Sigmoid colon (tissue), 7 donors: ENCODE results near the gene EVC. TPM values are rescaled to one million over a fixed set of nuclear protein-coding genes. Genes with fewer than 3 reads are reported as not detected.

Source experiments
- DNase-seq: peaks from one replicate; pipeline ENCODE4 v3.0.0-alpha.2; 2019
- H3K27ac ChIP-seq, 4 donors: fragments of 200-600 bp; sonication (generic); one replicate each; pipeline ENCODE4 v1.5.1; 2016 to 2019; ENCODE audit warnings: mild to moderate bottlenecking in 1 of 4
- H3K27me3 ChIP-seq, 3 donors: fragments of 200-600 bp; sonication (generic); one replicate each; pipeline ENCODE4 v1.5.1; 2019; ENCODE audit warnings: mild to moderate bottlenecking in 1 of 3
- H3K36me3 ChIP-seq, 4 donors: fragments of 200-600 bp; sonication (generic); one replicate each; pipeline ENCODE4 v1.5.1; 2016 to 2019
- H3K4me1 ChIP-seq, 4 donors: fragments of 200-600 bp; sonication (generic); one replicate each; pipeline ENCODE4 v1.5.1; 2017 to 2019
- H3K4me3 ChIP-seq, 4 donors: fragments of 200-600 bp; sonication (generic); one replicate each; pipeline ENCODE4 v1.5.1; 2017 to 2019; ENCODE audit warnings: mild to moderate bottlenecking in 2 of 4, moderate library complexity in 1 of 4
- H3K9me3 ChIP-seq, 4 donors: fragments of 200-600 bp in 3 of 4; sonication (generic) in 3 of 4; one replicate each; pipeline versions ENCODE4 v1.5.1 to v1.6.1; 2013 to 2019
- CTCF ChIP-seq, 4 experiments: fragments of 450-650 bp in 3 of 4; fragments of 200-600 bp in 1 of 4; IDR thresholded peaks; one replicate each; pipeline ENCODE4 v1.5.1; 2016 to 2019; ENCODE audit warnings: antibody characterized with exemption in 4 of 4, mild to moderate bottlenecking in 3 of 4, moderate library complexity in 2 of 4
- EP300 ChIP-seq, 4 donors: sonication (generic); formaldehyde crosslinking; IDR thresholded peaks; one replicate each; pipeline ENCODE4 v1.6.1; 2017; ENCODE audit warnings: antibody characterized with exemption in 4 of 4
- POLR2A ChIP-seq, 2 donors: fragments of 450-650 bp; IDR thresholded peaks; one replicate each; pipeline ENCODE4 v1.6.1; 2016; ENCODE audit warnings: antibody characterized with exemption in 2 of 2, mild to moderate bottlenecking in 2 of 2, moderate library complexity in 2 of 2
- POLR2AphosphoS5 ChIP-seq, 4 donors: sonication (generic); formaldehyde crosslinking; IDR thresholded peaks; one replicate each; pipeline ENCODE4 v1.6.1; 2017; ENCODE audit warnings: antibody characterized with exemption in 4 of 4
- WGBS, 2 donors: extraction: QIAGEN DNeasy Blood & Tissue Kit; methylation state at CpG; one replicate each; pipeline ENCODE4 v1.1.7; 2013; 5-methylcytosine and 5-hydroxymethylcytosine counted together
- intact Hi-C: fragments of 100-400 bp; cut with DNase I; formaldehyde crosslinking; loops from one replicate; pipeline ENCODE4 v1.15.1; 2023
- polyA plus RNA-seq, 3 donors: library from polyadenylated mRNA; stranded (reverse); fragments of 200-250 nt; gene quantifications; one replicate each; pipeline ENCODE4 v1.2.3, GENCODE V29; 2013
- total RNA-seq, 4 donors: library from RNA; depleted of rRNA; stranded (reverse); fragments of >200 nt; gene quantifications; one replicate each; pipeline ENCODE4 v1.1.0, GENCODE V29; 2016
- donor health status: healthy with polysubstance abuse.
- donor health status: Bipolar disorder and iron deficiency.
- donor health status: healthy.

EVC gene
- total and polyA plus RNA-seq, 7 donors, result 0.46 to 35.2 (median 15.6) TPM

- Histone ChIP-seq H3K36me3 (peaks cover 44 to 76% (median 53%) of the 10 kb centered on the region in 4 donors), H3K4me3 (no peak overlapping the region), H3K4me1 (no peaks in the 10 kb centered on the region), H3K9me3 (no peaks in the 10 kb centered on the region), H3K27ac (no peak overlapping the region), H3K27me3 (no peaks in the 10 kb centered on the region)
- no peak for TF ChIP-seq POLR2A (IDR thresholded peaks at IDR 0.05)
- TF ChIP-seq POLR2AphosphoS5 (IDR thresholded peaks at IDR 0.05), result no peak
- no peak for TF ChIP-seq EP300 (IDR thresholded peaks at IDR 0.05)
- no peak for TF ChIP-seq CTCF (IDR thresholded peaks at IDR 0.05)
- DNase-seq, result no peak
- WGBS, 2 donors, result 85 to 95% methylated on average over 7 of the region's 7 CpGs
- intact Hi-C loops, result no loop called here
These were observed 46.1 kb downstream of the EVC start for GRCh38 chr4:5757091-5757490.

DNA sequence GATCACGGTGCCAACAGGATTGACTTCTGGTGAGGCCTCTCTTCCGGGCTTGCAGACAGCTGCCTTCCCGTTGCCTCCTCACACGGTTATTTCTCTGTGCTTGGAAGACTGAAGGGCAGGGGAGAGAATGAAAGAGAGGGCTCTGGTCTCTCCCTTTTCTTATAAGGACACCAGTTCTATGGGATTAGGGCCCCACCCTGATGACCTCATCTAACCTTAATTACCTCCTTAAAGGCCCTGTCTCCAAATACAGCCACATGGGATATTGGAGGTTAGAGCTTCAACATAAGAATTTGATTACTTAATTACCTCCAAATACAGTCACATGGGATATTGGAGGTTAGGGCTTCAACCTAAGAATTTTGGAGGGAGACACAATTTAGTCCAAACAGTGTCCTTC, 46.5 kb downstream of the EVC start:
- H3K9me3 ChIP-seq, result no peaks in the 10 kb centered on the region
- DNase-seq, result peak; percentile 41
- H3K4me1 ChIP-seq, result no peaks in the 10 kb centered on the region
- intact Hi-C loops, result no loop called here
- H3K4me3 ChIP-seq, result no peak overlapping the region
- peaks cover 44 to 71% (median 52%) of the 10 kb centered on the region in 4 donors for H3K36me3 ChIP-seq
- 93 to 95% methylated on average over 4 of the region's 4 CpGs for WGBS, 2 donors
- no peaks in the 10 kb centered on the region for H3K27me3 ChIP-seq
- no peak for TF ChIP-seq CTCF (IDR thresholded peaks at IDR 0.05)
- H3K27ac ChIP-seq, result no peak overlapping the region

GRCh38 chr4:5757954-5758353, 47.0 kb downstream of the EVC start:
- H3K4me3 ChIP-seq, result no peak overlapping the region
- DNase-seq, result peak; percentile 13
- H3K27ac ChIP-seq, result no peak overlapping the region
- 90 to 91% methylated on average over 10 of the region's 10 CpGs for WGBS, 2 donors
- no peaks in the 10 kb centered on the region for H3K9me3 ChIP-seq
- H3K4me1 ChIP-seq, result no peaks in the 10 kb centered on the region
- intact Hi-C loops, result no loop called here
- H3K27me3 ChIP-seq, result no peaks in the 10 kb centered on the region
- H3K36me3 ChIP-seq, result peaks cover 42 to 67% (median 47%) of the 10 kb centered on the region in 4 donors
- TF ChIP-seq POLR2AphosphoS5 (IDR thresholded peaks at IDR 0.05) (no peak), POLR2A (IDR thresholded peaks at IDR 0.05) (no peak), EP300 (IDR thresholded peaks at IDR 0.05) (no peak), CTCF (IDR thresholded peaks at IDR 0.05) (no peak)

DNA sequence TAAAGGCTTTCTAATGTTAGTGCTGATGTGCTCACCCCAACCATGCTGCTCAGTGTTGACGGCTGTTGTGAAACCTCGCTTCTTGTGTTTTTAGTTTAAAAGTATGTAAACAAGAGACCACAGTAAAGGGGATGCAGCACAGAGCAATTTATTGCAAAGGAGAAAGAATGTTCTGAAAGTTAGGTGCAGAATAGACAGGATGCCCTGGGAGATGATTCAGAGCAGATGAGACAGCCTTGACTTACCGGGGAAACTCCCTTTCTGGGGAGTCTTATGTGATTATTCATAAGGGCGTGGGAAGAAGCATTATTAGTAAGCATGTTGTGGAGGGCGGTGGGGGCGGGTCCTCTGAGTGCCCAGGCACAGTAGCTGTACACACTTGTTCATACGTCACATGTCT, 47.7 kb downstream of the EVC start:
- TF ChIP-seq POLR2A (IDR thresholded peaks at IDR 0.05) (no peak), POLR2AphosphoS5 (IDR thresholded peaks at IDR 0.05) (no peak), CTCF (IDR thresholded peaks at IDR 0.05) (no peak)
- peaks cover 36 to 59% (median 40%) of the 10 kb centered on the region in 4 donors for H3K36me3 ChIP-seq

More for the DNA sequence above, 47.7 kb downstream of the EVC start:
- Histone ChIP-seq H3K9me3 (no peaks in the 10 kb centered on the region), H3K4me3 (no peak overlapping the region), H3K27me3 (no peaks in the 10 kb centered on the region), H3K4me1 (no peaks in the 10 kb centered on the region), H3K27ac (no peak overlapping the region)
- intact Hi-C loops, result no loop called here
- WGBS, 2 donors, result 72 to 76% methylated on average over 7 of the region's 7 CpGs
- peak; percentile 13 for DNase-seq
